ENCODE data around the gene PROZ. TPM values are rescaled to one million over a fixed set of nuclear protein-coding genes. Genes with fewer than 3 reads are reported as not detected.

The PROZ gene
- total and polyA plus RNA-seq, 7 donors = 0.10 TPM; not detected in 6

- Histone ChIP-seq H3K27me3 (no peaks in the 10 kb centered on the region), H3K9me3 (no peaks in the 10 kb centered on the region), H3K4me3 (no peak overlapping the region), H3K27ac (no peak overlapping the region), H3K4me1 (peaks cover 0 to 19% (median 12%) of the 10 kb centered on the region in 4 donors), H3K36me3 (no peaks in the 10 kb centered on the region)
- no peak for DNase-seq
- intact Hi-C loops (cut with DNase I) = no loop called here
- WGBS, 2 donors = 95 to 96% methylated on average over 38 of the region's 38 CpGs
- TF ChIP-seq POLR2AphosphoS5 (IDR thresholded peaks at IDR 0.05) = no peak
- no peak for TF ChIP-seq EP300 (IDR thresholded peaks at IDR 0.05)
- no peak for TF ChIP-seq CTCF (IDR thresholded peaks at IDR 0.05)
- TF ChIP-seq POLR2A (IDR thresholded peaks at IDR 0.05) = no peak
Observed at GRCh38 chr13:113148940-113149503, 9.4 kb upstream of the PROZ start.

- WGBS, 2 donors = 88 to 92% methylated on average over 26 of the region's 26 CpGs
- no peaks in the 10 kb centered on the region for H3K9me3 ChIP-seq
- no peak for DNase-seq
- intact Hi-C loops (cut with DNase I) = loop anchor here (5.0 to 10.0 kb wide), 3 partner anchors 113 to 455 kb away; partner anchors contain the start of gene ATP11A
- no peak overlapping the region for H3K4me3 ChIP-seq
- no peak overlapping the region for H3K27ac ChIP-seq
- no peak for TF ChIP-seq POLR2A (IDR thresholded peaks at IDR 0.05)
- TF ChIP-seq POLR2AphosphoS5 (IDR thresholded peaks at IDR 0.05) = no peak
- no peak for TF ChIP-seq CTCF (IDR thresholded peaks at IDR 0.05)
- TF ChIP-seq EP300 (IDR thresholded peaks at IDR 0.05) = no peak
- H3K36me3 ChIP-seq = no peaks in the 10 kb centered on the region
- peaks cover 0 to 24% (median 16%) of the 10 kb centered on the region in 4 donors for H3K4me1 ChIP-seq
- H3K27me3 ChIP-seq = no peaks in the 10 kb centered on the region
Observed at GRCh38 chr13:113149711-113150549, 8.5 kb upstream of the PROZ start.

GRCh38 chr13:113150550-113151365 lies 7.7 kb upstream of the PROZ start:
- no peaks in the 10 kb centered on the region for H3K36me3 ChIP-seq
- H3K27ac ChIP-seq = no peak overlapping the region
- H3K9me3 ChIP-seq = peaks cover 0 to under 1% (median 0%) of the 10 kb centered on the region in 4 donors
- TF ChIP-seq CTCF (IDR thresholded peaks at IDR 0.05) (no peak), POLR2A (IDR thresholded peaks at IDR 0.05) (no peak), POLR2AphosphoS5 (IDR thresholded peaks at IDR 0.05) (no peak), EP300 (IDR thresholded peaks at IDR 0.05) (no peak)
- H3K4me3 ChIP-seq = no peak overlapping the region
- intact Hi-C loops (cut with DNase I) = loop anchor here (5.0 to 10.0 kb wide), 3 partner anchors 113 to 456 kb away; partner anchors contain the start of gene ATP11A
- no peak for DNase-seq
- peaks cover 0 to 24% (median 16%) of the 10 kb centered on the region in 4 donors for H3K4me1 ChIP-seq
- H3K27me3 ChIP-seq = no peaks in the 10 kb centered on the region
- 93% methylated on average over 31 of the region's 31 CpGs for WGBS, 2 donors

GRCh38 chr13:113151745-113152690 lies 6.4 kb upstream of the PROZ start:
- Histone ChIP-seq H3K9me3 (peaks cover 0 to 3% (median 0%) of the 10 kb centered on the region in 4 donors), H3K27me3 (no peaks in the 10 kb centered on the region), H3K4me3 (peak overlapping the region in 2 of 4 donors; percentile 42 to 52), H3K36me3 (no peaks in the 10 kb centered on the region), H3K4me1 (peaks cover 0 to 24% (median 16%) of the 10 kb centered on the region in 4 donors), H3K27ac (no peak overlapping the region)
- DNase-seq = no peak
- intact Hi-C loops (cut with DNase I) = loop anchor here (2.0 to 10.0 kb wide), 4 partner anchors 115 to 457 kb away; partner anchors contain the start of genes ATP11A and GRTP1
- TF ChIP-seq CTCF (IDR thresholded peaks at IDR 0.05) (no peak), POLR2AphosphoS5 (IDR thresholded peaks at IDR 0.05) (peak in 1 of 4 donors; percentile 8), EP300 (IDR thresholded peaks at IDR 0.05) (no peak), POLR2A (IDR thresholded peaks at IDR 0.05) (no peak)
- 66 to 78% methylated on average over 28 of the region's 28 CpGs for WGBS, 2 donors

All from sigmoid colon (tissue), 7 donors.